CD14-positive monocyte (primary cell): ENCODE measurements around the gene ETFDH. TPM values are rescaled to one million over a fixed set of nuclear protein-coding genes. Genes with fewer than 3 reads are reported as not detected.

Experiments used
- DNase-seq, 3 donors: peaks; one replicate each; pipeline ENCODE4 v3.0.0-alpha.2; 2011 to 2022
- H2AFZ ChIP-seq: 2 replicates; pipeline ENCODE4 v1.6.0; 2012; ENCODE audit warnings: mild to moderate bottlenecking, low read depth, low read length, inconsistent platforms; ENCODE audit not compliant: insufficient read depth, poor library complexity, severe bottlenecking
- H3K27ac ChIP-seq, 2 donors: 1 replicate in 1 of 2; 2 replicates in 1 of 2; pipeline ENCODE4 v1.5.1; 2012 to 2013; ENCODE audit warnings: low read length in 2 of 2, control low read depth in 1 of 2, inconsistent platforms in 1 of 2, low read depth in 1 of 2, mild to moderate bottlenecking in 1 of 2
- H3K27me3 ChIP-seq, 2 donors: one replicate each; pipeline versions ENCODE4 v1.6.0 to v1.6.1; 2011 to 2013; ENCODE audit warnings: low read length in 2 of 2; ENCODE audit not compliant: control insufficient read depth in 2 of 2, insufficient read depth in 2 of 2
- H3K36me3 ChIP-seq, 2 donors: replicated peaks in 1 of 2; 1 replicate in 1 of 2; 2 replicates in 1 of 2; pipeline versions ENCODE4 v1.5.1 to v1.6.1; 2012 to 2013; ENCODE audit warnings: low read length in 2 of 2, control low read depth in 1 of 2, inconsistent platforms in 1 of 2, mild to moderate bottlenecking in 1 of 2; ENCODE audit not compliant: insufficient read depth in 2 of 2, control insufficient read depth in 1 of 2
- H3K4me1 ChIP-seq, 2 donors: 1 replicate in 1 of 2; 2 replicates in 1 of 2; pipeline versions ENCODE4 v1.5.1 to v1.6.1; 2012 to 2013; ENCODE audit warnings: low read length in 2 of 2, control low read depth in 1 of 2, inconsistent platforms in 1 of 2, mild to moderate bottlenecking in 1 of 2, moderate library complexity in 1 of 2; ENCODE audit not compliant: insufficient read depth in 2 of 2, control insufficient read depth in 1 of 2
- H3K4me2 ChIP-seq: replicated peaks from 2 replicates; pipeline ENCODE3; 2012; ENCODE audit warnings: low read length, moderate library complexity, mild to moderate bottlenecking; ENCODE audit not compliant: poor library complexity, severe bottlenecking; ENCODE audit errors: extremely low read depth
- H3K4me3 ChIP-seq, 3 experiments: fragments of 200-600 bp in 1 of 3; sonication (generic) in 1 of 3; replicated peaks in 1 of 3; 1 replicate in 2 of 3; 2 replicates in 1 of 3; pipeline ENCODE4 v1.5.1; 2011 to 2013; ENCODE audit warnings: low read length in 3 of 3, mild to moderate bottlenecking in 3 of 3, control low read depth in 2 of 3, low read depth in 2 of 3, inconsistent platforms in 1 of 3, moderate library complexity in 1 of 3
- H3K79me2 ChIP-seq: 2 replicates; pipeline ENCODE4 v1.6.0; 2012; ENCODE audit warnings: mild to moderate bottlenecking, control low read depth, inconsistent platforms, low read length, moderate library complexity; ENCODE audit not compliant: insufficient read depth
- H3K9ac ChIP-seq: 2 replicates; pipeline ENCODE4 v1.6.0; 2017; ENCODE audit warnings: low read length, mild to moderate bottlenecking; ENCODE audit not compliant: insufficient read depth, poor library complexity, severe bottlenecking
- H3K9me3 ChIP-seq, 2 donors: replicated peaks in 1 of 2; 1 replicate in 1 of 2; 2 replicates in 1 of 2; pipeline versions ENCODE4 v1.5.1 to v1.6.1; 2012 to 2013; ENCODE audit warnings: low read length in 2 of 2, control low read depth in 1 of 2; ENCODE audit not compliant: control insufficient read depth in 1 of 2, insufficient read depth in 1 of 2
- H4K20me1 ChIP-seq: 2 replicates; pipeline ENCODE4 v1.6.0; 2012; ENCODE audit warnings: mild to moderate bottlenecking, low read length, control low read depth, moderate library complexity; ENCODE audit not compliant: insufficient read depth
- H3K27ac Mint-ChIP-seq, 7 donors: one replicate each; pipeline ENCODE4 v1.8.0; 2020; ENCODE audit warnings: mild to moderate bottlenecking in 7 of 7, mixed read lengths in 7 of 7, moderate library complexity in 6 of 7, inconsistent platforms in 2 of 7
- H3K27me3 Mint-ChIP-seq, 3 donors: one replicate each; pipeline ENCODE4 v1.8.0; 2021 to 2022; ENCODE audit warnings: low read depth in 3 of 3, mild to moderate bottlenecking in 3 of 3, mixed read lengths in 3 of 3, moderate library complexity in 3 of 3, inconsistent platforms in 1 of 3
- H3K36me3 Mint-ChIP-seq, 2 donors: one replicate each; pipeline ENCODE4 v1.8.0; 2020; ENCODE audit warnings: mixed read lengths in 2 of 2, inconsistent platforms in 1 of 2, mild to moderate bottlenecking in 1 of 2
- H3K4me1 Mint-ChIP-seq: one replicate; pipeline ENCODE4 v1.8.0; 2020; ENCODE audit warnings: mild to moderate bottlenecking, mixed read lengths
- H3K4me3 Mint-ChIP-seq, 2 donors: one replicate each; pipeline ENCODE4 v1.8.0; 2020; ENCODE audit warnings: mild to moderate bottlenecking in 2 of 2, mixed read lengths in 2 of 2, moderate library complexity in 1 of 2
- H3K9me3 Mint-ChIP-seq, 7 donors: one replicate each; pipeline ENCODE4 v1.8.0; 2020 to 2022; ENCODE audit warnings: mixed read lengths in 7 of 7, mild to moderate bottlenecking in 6 of 7, moderate library complexity in 6 of 7, inconsistent platforms in 2 of 7
- CTCF ChIP-seq: fragments of 200-600 bp; IDR thresholded peaks from one replicate; pipeline ENCODE4 v1.8.0; 2022; ENCODE audit warnings: antibody characterized with exemption, mild to moderate bottlenecking
- WGBS: methylation state at CpG from one replicate; pipeline ENCODE4 v1.1.5; 2013; ENCODE audit warnings: missing lambda C conversion rate; ENCODE audit not compliant: insufficient coverage; 5-methylcytosine and 5-hydroxymethylcytosine counted together
- intact Hi-C, 2 donors: fragments of 100-400 bp; cut with micrococcal nuclease; formaldehyde crosslinking; loops; one replicate each; pipeline versions ENCODE4 v1.15.0 to v1.15.1; 2023
- polyA plus RNA-seq, 3 donors: library from polyadenylated mRNA; depleted of rRNA in 1 of 3; unstranded in 2 of 3; stranded (reverse) in 1 of 3; fragments of 300-500 nt in 2 of 3; fragments of >200 nt in 1 of 3; fragmentation: Illumina TruSeq in 2 of 3; gene quantifications; 1 replicate in 2 of 3; 2 replicates in 1 of 3; pipeline ENCODE4 v1.2.3, GENCODE V29; 2012 to 2021
- small RNA-seq: library from RNA; depleted of rRNA; stranded (forward); fragments of <200 nt; gene quantifications from one replicate; pipeline ENCODE3, GENCODE V24; 2012; ENCODE audit warnings: low read depth; ENCODE audit not compliant: insufficient read length

Gene ETFDH
- polyA plus RNA-seq, 3 donors = 11.9 to 17.8 (median 16.8) TPM

GRCh38 chr4:158758703-158759102, 86.6 kb downstream of the ETFDH start:
- no peaks in the 10 kb centered on the region for H3K9me3 ChIP-seq
- H3K9ac ChIP-seq = no peak overlapping the region
- H3K9me3 Mint-ChIP-seq = peaks cover 2 to 11% (median 7%) of the 10 kb centered on the region in 7 donors
- no peak overlapping the region for H2AFZ ChIP-seq
- H3K4me2 ChIP-seq = no peak overlapping the region
- TF ChIP-seq CTCF = no peak
- H3K79me2 ChIP-seq = no peaks in the 10 kb centered on the region
- DNase-seq = no peak
- H3K4me3 ChIP-seq = no peak overlapping the region
- H3K27me3 Mint-ChIP-seq = peaks cover 0 to 8% (median 3%) of the 10 kb centered on the region in 3 donors
- no peaks in the 10 kb centered on the region for H3K36me3 Mint-ChIP-seq
- H3K27ac ChIP-seq = no peak overlapping the region
- H3K27me3 ChIP-seq = no peaks in the 10 kb centered on the region
- H3K4me1 Mint-ChIP-seq = peaks cover 9% of the 10 kb centered on the region
- H3K4me3 Mint-ChIP-seq = no peak overlapping the region
- no peaks in the 10 kb centered on the region for H3K36me3 ChIP-seq
- intact Hi-C loops = no loop called here
- no peaks in the 10 kb centered on the region for H4K20me1 ChIP-seq
- no peak overlapping the region for H3K27ac Mint-ChIP-seq
- WGBS = 100% methylated on average over 3 of the region's 4 CpGs
- H3K4me1 ChIP-seq = no peaks in the 10 kb centered on the region

Small RNA genes lying within 50 kb of the gene (small RNA-seq; reads per million reads assigned to genes)
- not detected for gene RF00012

Other genes with a start within 250 kb of the ETFDH start
- gene RXFP1, start 150.4 kb upstream of the ETFDH start, polyA plus RNA-seq = under 1 TPM in 2 of 3 donors, not detected in 1; 0.03 to 0.11 TPM
- gene C4orf46, start 409 bp upstream of the ETFDH start, polyA plus RNA-seq = 1 to 10 TPM; 4.3 to 7.6 (median 5.4) TPM
- 10 to 100 TPM; 11.0 to 30.5 (median 18.1) TPM for gene PPID, start 51.1 kb downstream of the ETFDH start, polyA plus RNA-seq
- gene FNIP2, start 96.7 kb downstream of the ETFDH start, polyA plus RNA-seq = 1 to 10 TPM; 3.5 to 7.7 (median 5.7) TPM